HG03442 (cell line): Measurements from ENCODE around the gene MXRA8.

ENCODE experiments used
- ATAC-seq: cut with Tn5 transposase; IDR thresholded peaks from one replicate; pipeline ENCODE4 v1.9.1; 2021; ENCODE audit warnings: mild to moderate bottlenecking, moderate library complexity; ENCODE audit not compliant: unreplicated experiment

MXRA8 gene

GRCh38 chr1:1337793-1338147, 20.6 kb downstream of the MXRA8 start:
- no peak for ATAC-seq

- ATAC-seq = no peak
These were observed 21.2 kb downstream of the MXRA8 start for GRCh38 chr1:1336931-1337792.

DNA sequence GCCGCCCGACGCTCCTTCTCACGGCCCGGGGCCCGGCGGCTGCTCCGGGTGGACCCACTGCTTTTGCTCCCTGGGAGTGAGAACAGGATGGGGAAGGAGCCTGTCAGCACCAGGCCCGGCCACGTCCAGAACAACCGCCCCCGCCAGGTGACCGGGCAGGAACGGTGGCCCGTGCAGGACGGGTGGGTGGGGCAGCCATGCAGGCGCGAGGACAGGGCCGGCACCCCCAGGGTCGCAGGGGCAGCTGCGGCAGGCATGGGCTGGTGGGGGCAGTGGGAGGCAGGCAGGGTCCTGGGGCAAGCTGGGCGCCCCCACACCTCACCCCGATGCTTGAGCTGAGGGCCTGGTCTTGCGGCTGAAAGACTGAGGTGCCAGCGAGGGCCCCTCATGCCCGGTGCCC, 21.9 kb downstream of the MXRA8 start:
- ATAC-seq = no peak

DNA sequence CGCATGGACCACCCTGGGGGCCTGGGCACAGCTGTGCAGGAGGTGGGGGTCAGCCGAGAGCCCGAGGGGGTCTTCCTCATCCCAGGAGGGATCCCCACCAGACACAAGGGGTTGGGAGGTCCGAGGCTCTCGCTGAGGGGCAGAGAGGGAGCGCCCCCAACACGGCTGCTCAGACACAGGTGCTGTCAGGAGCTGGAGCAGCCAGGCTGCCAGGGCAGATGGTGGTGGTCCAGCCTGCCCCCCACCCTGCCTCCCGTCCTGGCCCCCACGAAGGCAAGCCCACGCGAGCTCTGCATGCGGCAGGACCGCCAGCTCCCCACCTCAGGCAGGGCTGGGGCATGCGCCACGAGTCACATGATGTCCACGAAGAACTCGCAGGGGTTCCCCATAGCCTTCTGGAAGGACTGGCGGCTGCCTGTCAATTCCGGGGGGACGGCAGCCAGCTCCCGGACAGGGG, 22.5 kb downstream of the MXRA8 start:
- no peak for ATAC-seq

DNA sequence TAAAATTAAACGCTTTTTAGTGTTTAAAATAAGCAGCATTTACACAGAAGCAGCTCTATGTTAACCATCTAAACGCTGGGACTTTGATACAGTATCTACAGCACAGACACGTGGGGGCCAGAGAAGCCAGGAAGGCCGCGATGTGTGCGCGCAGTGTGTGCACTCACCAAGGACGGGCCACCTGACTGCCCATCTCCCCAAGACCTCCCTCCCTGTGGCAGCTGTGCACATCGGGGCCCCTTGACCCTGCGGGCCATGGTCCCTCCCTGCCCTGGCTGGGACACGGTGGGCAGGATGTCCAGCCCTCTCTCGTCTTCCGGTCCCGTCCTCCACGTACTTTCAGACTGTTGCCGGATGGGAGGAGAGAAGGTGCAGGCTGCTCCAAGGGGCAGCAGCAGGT, 23.1 kb downstream of the MXRA8 start:
- ATAC-seq = no peak

DNA sequence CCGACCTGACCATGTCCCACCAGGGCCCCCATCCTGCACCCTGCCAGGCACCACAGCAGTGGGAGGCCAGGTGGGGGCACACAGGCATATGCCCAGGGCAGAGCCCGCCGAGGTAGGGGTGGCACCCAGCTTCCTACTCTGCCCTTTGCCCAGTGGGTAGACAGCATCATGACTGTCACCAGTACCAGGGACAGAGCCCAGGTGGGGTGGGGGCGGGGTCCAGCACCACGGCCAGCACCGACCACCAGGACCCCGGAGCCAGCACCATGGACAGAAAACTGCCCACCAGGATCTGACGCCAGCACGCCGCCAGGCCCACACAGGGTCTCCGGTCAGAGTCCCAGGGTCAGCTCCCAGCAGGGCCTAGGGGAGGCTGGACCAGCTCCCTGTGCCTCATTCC, 23.5 kb downstream of the MXRA8 start:
- ATAC-seq = no peak

GRCh38 chr1:1333551-1334241, 24.7 kb downstream of the MXRA8 start:
- ATAC-seq = no peak

GRCh38 chr1:1332774-1333480, 25.4 kb downstream of the MXRA8 start:
- no peak for ATAC-seq

- no peak for ATAC-seq
These were observed 26.2 kb downstream of the MXRA8 start for GRCh38 chr1:1332031-1332755.

GRCh38 chr1:1331068-1331965, 27.0 kb downstream of the MXRA8 start, which contains the start of gene TAS1R3:
TAS1R3 (plus strand) TSS chr1:1331280; CDS start chr1:1331346, 66 bp downstream.
- ATAC-seq = no peak

GRCh38 chr1:1330366-1331067, 27.8 kb downstream of the MXRA8 start:
- ATAC-seq = no peak

GRCh38 chr1:1329304-1330210, 28.8 kb downstream of the MXRA8 start:
- ATAC-seq = no peak

DNA sequence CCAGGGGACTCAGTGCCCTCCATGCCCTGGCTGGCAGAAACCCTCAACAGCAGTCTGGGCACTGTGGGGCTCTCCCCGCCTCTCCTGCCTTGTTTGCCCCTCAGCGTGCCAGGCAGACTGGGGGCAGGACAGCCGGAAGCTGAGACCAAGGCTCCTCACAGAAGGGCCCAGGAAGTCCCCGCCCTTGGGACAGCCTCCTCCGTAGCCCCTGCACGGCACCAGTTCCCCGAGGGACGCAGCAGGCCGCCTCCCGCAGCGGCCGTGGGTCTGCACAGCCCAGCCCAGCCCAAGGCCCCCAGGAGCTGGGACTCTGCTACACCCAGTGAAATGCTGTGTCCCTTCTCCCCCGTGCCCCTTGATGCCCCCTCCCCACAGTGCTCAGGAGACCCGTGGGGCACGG, 30.1 kb downstream of the MXRA8 start:
- no peak for ATAC-seq

GRCh38 chr1:1327291-1327690, 31.1 kb downstream of the MXRA8 start:
- ATAC-seq = no peak

- ATAC-seq = no peak
These were observed 32.2 kb downstream of the MXRA8 start for GRCh38 chr1:1326075-1326605.

GRCh38 chr1:1325288-1326074, 32.9 kb downstream of the MXRA8 start:
- no peak for ATAC-seq
